Sigmoid colon (tissue), 4 donors: Measurements from ENCODE around the gene THBS2.

ENCODE experiments used
- CTCF ChIP-seq, 4 experiments: fragments of 450-650 bp in 3 of 4; fragments of 200-600 bp in 1 of 4; IDR thresholded peaks; one replicate each; pipeline ENCODE4 v1.5.1; 2016 to 2019; ENCODE audit warnings: antibody characterized with exemption in 4 of 4, mild to moderate bottlenecking in 3 of 4, moderate library complexity in 2 of 4
- EP300 ChIP-seq, 4 donors: sonication (generic); formaldehyde crosslinking; IDR thresholded peaks; one replicate each; pipeline ENCODE4 v1.6.1; 2017; ENCODE audit warnings: antibody characterized with exemption in 4 of 4
- POLR2AphosphoS5 ChIP-seq, 4 donors: sonication (generic); formaldehyde crosslinking; IDR thresholded peaks; one replicate each; pipeline ENCODE4 v1.6.1; 2017; ENCODE audit warnings: antibody characterized with exemption in 4 of 4

GRCh38 chr6:169176361-169176991 is 77.2 kb downstream of the THBS2 start:
- TF ChIP-seq POLR2AphosphoS5 (IDR thresholded peaks at IDR 0.05) (no peak), CTCF (IDR thresholded peaks at IDR 0.05) (no peak), EP300 (IDR thresholded peaks at IDR 0.05) (no peak)
